Measurements from ENCODE around the gene PCDHGA1.

Gene PCDHGA1

DNA sequence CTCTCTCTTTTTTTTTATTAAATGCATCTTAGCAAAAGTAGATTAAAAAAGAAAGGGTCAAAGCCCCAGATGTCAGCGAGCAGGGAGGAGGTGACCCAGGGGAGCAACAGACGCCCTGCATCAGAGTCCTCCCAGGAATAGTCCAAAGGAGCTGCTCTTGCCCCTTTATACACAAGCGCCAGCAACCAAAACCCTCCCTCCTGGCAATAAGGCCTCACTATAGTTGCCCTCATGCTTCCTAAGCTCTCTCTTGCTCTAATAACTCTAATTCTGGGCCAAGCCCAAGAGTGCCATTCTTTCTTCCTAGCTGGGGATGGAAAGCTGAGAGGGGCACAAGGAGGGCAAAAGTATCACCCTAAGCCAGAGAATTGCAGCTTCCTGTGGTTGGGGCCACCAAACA is 184.8 kb downstream of the PCDHGA1 start:
- Mint-ChIP-seq H3K4me3 (no peak overlapping the region), H3K4me1 (ENCODE audit: low read depth) (peaks cover 23% of the 10 kb centered on the region), H3K36me3 (ENCODE audit: low read depth) (peaks cover 54% of the 10 kb centered on the region), H3K27ac (peak overlapping the region; percentile 46), H3K9me3 (no peaks in the 10 kb centered on the region), H3K27me3 (ENCODE audit: low read depth) (no peaks in the 10 kb centered on the region)
- no peak for DNase-seq (ENCODE audit: low spot score)

DNA sequence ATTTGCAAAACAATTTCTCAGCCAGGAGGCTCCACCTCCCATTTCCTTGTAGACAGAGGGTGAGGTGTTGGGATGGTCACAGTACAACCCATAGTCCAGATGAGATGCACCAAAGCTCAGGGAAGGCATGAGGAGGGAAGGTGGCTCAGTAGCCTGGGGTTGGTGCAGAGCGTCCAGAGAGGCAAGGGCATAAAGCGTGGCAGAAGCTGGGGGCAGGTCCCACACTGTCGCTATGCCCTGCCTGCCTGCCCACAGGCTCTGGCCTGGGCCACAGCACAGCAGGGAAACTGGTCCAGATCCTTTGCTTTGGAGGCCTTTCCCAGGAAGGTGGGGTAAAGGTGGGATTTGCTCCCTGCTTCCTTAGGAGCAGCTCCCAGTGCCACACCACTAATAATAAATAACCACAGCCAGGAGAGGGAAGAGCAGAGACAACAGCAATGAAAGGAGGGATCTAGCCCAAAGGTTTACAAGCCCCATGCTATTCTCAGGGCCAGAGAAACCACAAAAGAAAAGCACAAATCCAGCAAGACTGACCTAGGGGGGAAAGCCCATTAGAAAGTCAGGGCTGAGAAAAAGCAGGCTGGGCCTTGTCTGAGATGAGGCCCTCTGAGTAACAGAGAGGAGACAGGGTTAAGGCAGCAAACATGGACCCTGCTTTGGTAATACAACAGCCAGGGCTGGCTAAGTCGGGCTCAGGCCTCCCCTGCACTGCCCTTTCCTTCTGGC is 185.8 kb downstream of the PCDHGA1 start:
- Mint-ChIP-seq H3K27ac (peak overlapping the region; percentile 23), H3K9me3 (no peaks in the 10 kb centered on the region), H3K27me3 (ENCODE audit: low read depth) (no peaks in the 10 kb centered on the region), H3K4me1 (ENCODE audit: low read depth) (peaks cover 23% of the 10 kb centered on the region), H3K36me3 (ENCODE audit: low read depth) (peaks cover 60% of the 10 kb centered on the region), H3K4me3 (no peak overlapping the region)
- DNase-seq (ENCODE audit: low spot score) = no peak

DNA sequence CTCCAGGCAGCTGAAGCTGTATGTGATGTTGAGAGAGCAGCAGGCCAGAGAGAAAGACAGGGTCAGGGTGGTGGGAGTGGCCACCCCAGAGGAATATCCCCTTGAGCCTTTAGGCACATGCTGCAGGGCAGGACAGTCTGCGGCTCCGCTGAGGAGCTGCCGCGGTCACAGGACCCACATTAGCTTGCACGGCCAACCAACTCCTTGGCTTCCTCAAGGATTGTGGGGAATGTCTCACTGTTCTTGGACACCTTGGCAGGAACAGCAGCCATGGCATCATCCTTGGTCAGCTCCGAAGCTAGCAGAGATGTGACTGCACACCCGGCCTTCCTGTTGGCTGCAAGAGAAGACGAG is 186.3 kb downstream of the PCDHGA1 start:
- Mint-ChIP-seq H3K36me3 (ENCODE audit: low read depth) (peaks cover 60% of the 10 kb centered on the region), H3K27me3 (ENCODE audit: low read depth) (no peaks in the 10 kb centered on the region), H3K4me3 (no peak overlapping the region), H3K9me3 (no peaks in the 10 kb centered on the region), H3K4me1 (ENCODE audit: low read depth) (peaks cover 27% of the 10 kb centered on the region), H3K27ac (no peak overlapping the region)
- DNase-seq (ENCODE audit: low spot score) = no peak

DNA sequence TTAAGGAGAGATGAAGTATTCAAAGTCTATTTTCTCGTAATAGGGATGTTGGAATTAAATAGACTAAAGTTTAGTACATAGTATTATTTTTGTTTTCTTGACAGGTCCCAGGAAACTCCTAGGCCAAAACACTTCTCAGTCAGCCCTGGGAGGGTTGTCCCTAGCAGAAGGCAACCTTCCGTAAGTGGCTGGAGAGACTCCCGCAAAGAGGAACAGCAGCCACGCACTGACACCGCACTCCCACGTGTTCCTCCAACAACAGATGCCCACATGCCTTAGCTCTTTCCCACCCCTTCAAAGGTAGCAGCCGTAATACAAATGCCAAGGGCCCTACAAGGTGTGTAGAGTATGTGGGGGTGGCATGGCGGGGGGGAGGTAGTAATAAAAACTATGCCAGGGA is 187.0 kb downstream of the PCDHGA1 start:
- no peak overlapping the region for H3K4me3 Mint-ChIP-seq
- no peak overlapping the region for H3K27ac Mint-ChIP-seq
- no peaks in the 10 kb centered on the region for H3K27me3 Mint-ChIP-seq (ENCODE audit: low read depth)
- no peaks in the 10 kb centered on the region for H3K9me3 Mint-ChIP-seq
- peaks cover 63% of the 10 kb centered on the region for H3K36me3 Mint-ChIP-seq (ENCODE audit: low read depth)
- DNase-seq (ENCODE audit: low spot score) = no peak
- peaks cover 31% of the 10 kb centered on the region for H3K4me1 Mint-ChIP-seq (ENCODE audit: low read depth)

DNA sequence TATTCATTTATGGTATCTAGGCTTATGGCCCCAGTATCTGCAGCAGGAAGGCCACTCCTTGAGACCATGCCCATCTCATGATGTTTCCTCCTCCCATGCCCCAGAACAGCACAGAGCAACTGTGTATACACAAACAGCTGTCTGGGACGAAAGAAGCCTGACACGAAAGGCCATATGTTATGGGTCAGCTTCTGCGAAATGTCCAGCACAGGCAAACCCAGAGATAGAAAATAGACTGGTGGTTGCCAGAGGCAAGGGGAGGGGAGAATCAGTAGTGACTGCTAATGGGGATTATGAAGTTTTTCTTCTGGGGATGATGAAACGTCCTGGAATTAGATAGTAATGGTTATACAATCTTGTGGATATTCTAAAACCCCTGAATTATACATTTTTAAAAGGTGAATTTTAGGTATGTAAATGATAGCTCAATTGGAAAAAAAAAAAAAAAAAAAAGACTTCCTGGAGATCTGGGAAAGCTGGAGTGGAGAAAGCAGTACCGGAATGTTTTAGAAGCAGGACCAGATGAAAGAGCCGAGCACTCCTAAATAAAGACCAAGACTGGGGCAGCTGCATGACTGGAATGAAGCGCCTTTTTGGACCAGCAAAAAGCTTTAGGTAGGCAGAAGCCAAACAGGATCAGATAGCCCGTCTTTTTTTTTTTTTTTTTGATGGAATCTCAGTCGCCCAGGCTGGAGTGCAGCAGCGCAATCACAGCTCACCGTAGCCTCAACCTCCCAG is 187.7 kb downstream of the PCDHGA1 start:
- no peaks in the 10 kb centered on the region for H3K9me3 Mint-ChIP-seq
- H3K27ac Mint-ChIP-seq = no peak overlapping the region
- H3K27me3 Mint-ChIP-seq (ENCODE audit: low read depth) = no peaks in the 10 kb centered on the region
- H3K36me3 Mint-ChIP-seq (ENCODE audit: low read depth) = peaks cover 66% of the 10 kb centered on the region
- H3K4me3 Mint-ChIP-seq = no peak overlapping the region
- no peak for DNase-seq (ENCODE audit: low spot score)
- peaks cover 28% of the 10 kb centered on the region for H3K4me1 Mint-ChIP-seq (ENCODE audit: low read depth)

DNA sequence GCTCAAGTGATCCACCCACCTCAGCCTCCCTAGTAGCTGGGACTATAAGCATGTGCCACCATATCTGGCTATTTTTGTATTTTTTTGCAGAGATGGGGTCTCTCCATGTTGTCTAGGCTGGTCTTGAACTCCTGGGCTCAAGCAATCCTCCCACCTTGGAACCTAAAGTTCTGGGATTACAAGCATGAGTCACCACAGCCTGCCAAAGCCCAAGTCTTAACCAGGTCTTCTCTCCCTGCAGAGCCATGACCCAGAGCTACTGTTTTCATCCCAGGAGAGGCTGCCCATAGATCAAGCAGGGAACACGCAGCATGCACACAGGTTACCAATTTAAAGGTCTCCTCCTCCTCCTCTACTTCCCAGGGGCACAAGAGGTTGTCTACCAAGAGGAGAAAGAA is 188.3 kb downstream of the PCDHGA1 start:
- peaks cover 25% of the 10 kb centered on the region for H3K4me1 Mint-ChIP-seq (ENCODE audit: low read depth)
- H3K9me3 Mint-ChIP-seq = no peaks in the 10 kb centered on the region
- no peak overlapping the region for H3K27ac Mint-ChIP-seq
- H3K27me3 Mint-ChIP-seq (ENCODE audit: low read depth) = no peaks in the 10 kb centered on the region
- H3K4me3 Mint-ChIP-seq = no peak overlapping the region
- DNase-seq (ENCODE audit: low spot score) = no peak
- H3K36me3 Mint-ChIP-seq (ENCODE audit: low read depth) = peaks cover 68% of the 10 kb centered on the region

DNA sequence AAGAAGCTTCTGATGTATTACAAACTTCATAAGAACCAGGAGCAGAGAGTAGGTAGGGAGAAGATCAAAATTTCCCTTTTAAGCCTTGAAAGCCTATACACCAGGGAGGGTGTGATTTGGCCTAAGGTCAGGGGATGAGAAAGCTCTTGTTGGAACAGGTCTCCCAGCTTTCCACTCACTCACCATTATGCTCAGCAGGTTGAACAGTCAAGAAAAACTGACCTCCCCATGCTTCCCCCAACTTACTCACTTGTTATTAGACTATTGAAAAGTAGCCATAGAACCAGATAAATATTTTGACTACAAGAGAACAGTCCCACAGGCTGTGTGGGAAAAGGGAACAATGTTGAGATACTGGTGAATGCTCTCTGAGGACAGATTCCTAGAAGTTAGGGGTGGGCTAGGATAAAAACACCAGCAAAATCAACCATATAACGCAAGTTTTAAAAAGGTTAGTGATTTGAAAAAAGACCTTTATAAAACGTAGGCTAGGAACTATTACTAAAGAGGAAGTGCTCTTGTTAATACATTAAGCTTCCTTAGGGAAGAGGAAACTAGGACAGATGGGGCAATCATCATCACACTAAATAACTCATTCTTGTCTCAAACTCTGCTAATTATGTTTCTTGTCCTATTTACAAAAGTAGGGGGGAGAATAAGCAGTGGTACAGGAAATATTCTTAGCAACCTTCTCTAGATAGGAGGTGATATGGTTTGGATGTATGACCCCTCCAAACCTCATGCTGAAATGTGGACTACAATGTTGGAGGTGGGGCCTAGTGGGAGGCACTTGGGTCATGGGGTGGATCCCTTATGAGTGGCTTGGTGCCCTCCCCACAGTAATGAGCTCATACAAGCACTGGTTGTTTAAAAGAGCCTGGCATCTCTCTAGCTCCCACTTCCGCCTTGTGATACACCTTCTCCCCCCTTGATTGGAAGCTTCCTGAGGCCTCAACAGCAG is 189.6 kb downstream of the PCDHGA1 start:
- no peaks in the 10 kb centered on the region for H3K9me3 Mint-ChIP-seq
- H3K27me3 Mint-ChIP-seq (ENCODE audit: low read depth) = no peaks in the 10 kb centered on the region
- peaks cover 16% of the 10 kb centered on the region for H3K4me1 Mint-ChIP-seq (ENCODE audit: low read depth)
- no peak overlapping the region for H3K27ac Mint-ChIP-seq
- no peak overlapping the region for H3K4me3 Mint-ChIP-seq
- no peak for DNase-seq (ENCODE audit: low spot score)
- H3K36me3 Mint-ChIP-seq (ENCODE audit: low read depth) = peaks cover 74% of the 10 kb centered on the region

DNA sequence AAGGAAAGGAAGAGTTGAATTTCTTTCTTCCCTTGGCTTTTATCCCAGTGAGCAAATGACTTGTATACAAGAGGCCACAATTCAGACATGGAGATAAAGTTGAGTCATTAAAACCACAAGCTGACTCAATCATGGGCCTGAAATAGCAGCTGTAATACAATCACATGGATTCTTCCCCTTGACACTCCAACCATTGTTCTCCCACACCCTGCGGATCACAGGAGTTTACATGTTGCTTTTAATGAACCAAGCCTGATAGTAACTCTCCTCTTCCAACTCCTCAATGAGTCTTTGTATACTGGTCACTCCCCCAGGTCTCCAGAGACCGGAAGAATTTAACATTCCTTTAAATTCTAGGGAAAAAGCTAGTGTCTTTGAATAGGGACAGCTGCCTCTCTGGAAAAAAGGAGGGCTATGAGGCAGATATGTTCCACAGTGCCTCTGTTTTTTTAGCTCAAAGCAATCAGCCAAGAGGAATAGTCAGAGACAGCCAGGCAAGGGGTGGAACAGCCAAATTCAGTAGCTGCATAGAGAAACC is 191.0 kb downstream of the PCDHGA1 start:
- Mint-ChIP-seq H3K27ac (no peak overlapping the region), H3K4me1 (ENCODE audit: low read depth) (peaks cover 13% of the 10 kb centered on the region), H3K9me3 (no peaks in the 10 kb centered on the region), H3K4me3 (no peak overlapping the region), H3K27me3 (ENCODE audit: low read depth) (no peaks in the 10 kb centered on the region), H3K36me3 (ENCODE audit: low read depth) (peaks cover 75% of the 10 kb centered on the region)
- DNase-seq (ENCODE audit: low spot score) = no peak

DNA sequence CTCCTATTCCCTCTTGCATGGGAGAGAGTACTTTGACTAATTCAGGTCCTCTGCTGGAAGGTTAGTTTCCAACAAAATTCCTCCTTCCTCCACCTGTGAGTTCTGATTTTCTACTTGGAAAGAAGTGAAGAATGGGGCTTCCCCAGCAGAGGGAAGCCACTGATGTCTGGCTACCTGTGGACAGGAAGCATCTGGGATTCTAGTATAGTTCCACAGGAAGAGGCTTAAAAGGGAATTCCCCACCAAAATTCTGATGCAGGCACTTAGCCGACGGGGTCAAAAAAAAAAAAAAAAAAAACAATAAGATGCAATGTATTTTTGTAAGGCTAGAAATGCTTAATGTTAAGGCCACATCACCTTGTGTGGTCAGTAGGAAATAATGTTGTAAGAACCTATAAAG is 192.0 kb downstream of the PCDHGA1 start:
- Mint-ChIP-seq H3K4me3 (no peak overlapping the region), H3K9me3 (no peaks in the 10 kb centered on the region), H3K36me3 (ENCODE audit: low read depth) (peaks cover 71% of the 10 kb centered on the region), H3K27ac (no peak overlapping the region), H3K4me1 (ENCODE audit: low read depth) (peaks cover 13% of the 10 kb centered on the region), H3K27me3 (ENCODE audit: low read depth) (no peaks in the 10 kb centered on the region)
- DNase-seq (ENCODE audit: low spot score) = no peak

DNA sequence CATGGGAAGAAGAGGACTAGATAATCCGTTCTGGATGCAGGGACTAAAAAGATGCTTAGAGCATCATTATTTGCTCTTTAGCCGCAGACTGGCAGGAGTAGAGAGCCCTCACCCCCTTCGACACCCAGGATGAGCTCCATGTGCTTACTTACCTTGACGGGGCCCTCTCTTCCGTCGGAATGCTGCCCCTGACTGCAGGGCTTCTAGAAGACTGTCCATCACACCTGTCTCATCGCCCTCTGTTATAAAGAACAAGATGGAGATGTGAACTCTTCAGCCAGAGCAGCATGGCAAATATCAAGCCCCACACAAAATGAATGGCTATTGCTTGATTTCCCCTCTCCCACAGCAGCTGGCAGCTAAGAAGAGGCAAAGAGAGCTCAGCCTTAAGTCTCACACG is 193.7 kb downstream of the PCDHGA1 start:
- Mint-ChIP-seq H3K4me1 (ENCODE audit: low read depth) (peaks cover 13% of the 10 kb centered on the region), H3K4me3 (no peak overlapping the region), H3K27me3 (ENCODE audit: low read depth) (no peaks in the 10 kb centered on the region), H3K9me3 (no peaks in the 10 kb centered on the region), H3K27ac (no peak overlapping the region), H3K36me3 (ENCODE audit: low read depth) (peaks cover 71% of the 10 kb centered on the region)
- no peak for DNase-seq (ENCODE audit: low spot score)

DNA sequence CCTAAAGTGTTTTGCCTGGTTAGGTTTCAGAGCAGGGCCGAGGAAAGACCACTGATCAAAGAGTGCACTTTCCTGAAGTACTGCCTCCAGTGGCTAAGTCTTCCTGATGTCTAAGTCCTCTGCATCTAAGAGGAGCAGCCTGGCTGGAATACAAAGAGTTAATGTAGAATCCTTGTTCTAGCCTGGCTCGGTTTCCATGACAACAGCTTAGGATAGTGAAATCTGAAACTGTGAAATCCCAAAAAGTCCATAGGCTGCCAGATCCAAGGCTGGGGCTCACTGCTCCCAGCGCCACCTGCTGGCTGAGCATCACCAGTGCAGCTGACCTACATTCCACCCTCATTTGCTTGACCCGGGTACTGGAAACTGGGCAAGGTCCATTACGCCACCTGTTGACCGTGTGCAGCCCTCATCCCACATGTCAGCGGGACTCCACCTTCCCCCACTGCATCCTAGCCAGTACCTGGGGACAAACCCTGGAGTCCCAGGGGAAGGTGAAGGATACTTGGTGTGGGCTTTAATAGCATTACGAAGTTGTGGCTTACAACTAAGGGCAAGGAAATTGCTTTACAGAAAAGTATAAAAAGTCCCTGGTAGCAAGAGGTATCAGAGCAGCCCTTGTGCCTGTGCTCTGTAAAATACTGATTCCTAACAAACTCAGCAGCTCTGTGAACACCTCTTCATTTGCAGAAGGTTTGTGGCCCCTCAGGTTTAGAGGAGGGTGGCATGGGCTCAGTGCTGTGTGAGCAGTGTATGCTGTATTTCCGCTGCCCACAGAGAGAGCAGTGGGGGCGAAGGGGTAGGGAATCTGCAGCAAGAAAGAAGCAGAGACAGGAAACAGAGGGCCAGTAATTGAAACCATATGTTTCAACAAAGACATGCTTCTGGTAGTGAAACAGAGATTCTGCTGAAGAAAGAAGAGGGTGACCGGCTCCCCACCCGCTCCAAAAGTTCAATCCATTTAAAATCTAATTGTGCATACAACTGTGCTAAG is 194.6 kb downstream of the PCDHGA1 start:
- H3K9me3 Mint-ChIP-seq = no peaks in the 10 kb centered on the region
- H3K36me3 Mint-ChIP-seq (ENCODE audit: low read depth) = peaks cover 65% of the 10 kb centered on the region
- peaks cover 13% of the 10 kb centered on the region for H3K4me1 Mint-ChIP-seq (ENCODE audit: low read depth)
- DNase-seq (ENCODE audit: low spot score) = peak; percentile 38
- no peaks in the 10 kb centered on the region for H3K27me3 Mint-ChIP-seq (ENCODE audit: low read depth)
- no peak overlapping the region for H3K4me3 Mint-ChIP-seq
- H3K27ac Mint-ChIP-seq = no peak overlapping the region

DNA sequence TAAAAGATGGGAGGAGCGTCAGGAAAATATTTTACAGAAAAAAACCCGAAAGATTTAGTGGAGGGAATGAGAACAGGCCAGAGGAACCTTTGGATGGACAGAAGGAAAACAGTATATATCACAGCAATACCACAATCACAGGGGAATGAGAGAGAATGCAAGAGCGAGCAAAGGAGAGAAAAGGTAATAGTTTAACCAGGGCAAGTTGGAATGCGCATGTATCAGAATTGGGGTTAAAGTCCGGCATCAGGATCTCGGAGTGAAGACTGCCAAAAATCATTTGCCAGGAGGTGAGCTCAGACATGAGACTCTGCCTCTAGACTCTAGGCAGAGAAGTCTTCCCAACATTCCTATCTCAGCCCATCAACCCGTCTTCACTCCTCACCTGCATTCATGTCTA is 195.3 kb downstream of the PCDHGA1 start:
- Mint-ChIP-seq H3K4me1 (ENCODE audit: low read depth) (peaks cover 13% of the 10 kb centered on the region), H3K9me3 (no peaks in the 10 kb centered on the region), H3K27ac (no peak overlapping the region), H3K27me3 (ENCODE audit: low read depth) (no peaks in the 10 kb centered on the region), H3K4me3 (no peak overlapping the region), H3K36me3 (ENCODE audit: low read depth) (peaks cover 57% of the 10 kb centered on the region)
- no peak for DNase-seq (ENCODE audit: low spot score)

DNA sequence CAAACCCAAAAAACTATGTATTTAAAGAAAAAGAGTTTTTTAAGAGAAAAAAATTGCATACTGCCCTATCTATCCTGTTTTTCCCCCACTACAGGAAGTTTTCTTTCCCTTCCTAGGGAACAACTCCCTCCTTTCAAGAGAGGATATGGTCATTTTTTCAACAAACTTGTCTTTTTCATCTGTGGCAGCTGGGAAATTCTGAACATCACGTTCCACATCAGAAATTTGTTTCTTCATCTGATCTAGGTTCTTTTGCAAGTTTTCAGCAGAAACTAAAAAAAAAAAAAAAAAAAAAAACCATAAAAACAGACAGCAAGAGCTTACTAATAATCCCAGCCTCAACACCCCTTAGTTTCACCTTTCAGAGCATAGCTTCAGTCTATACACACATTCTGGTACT is 197.1 kb downstream of the PCDHGA1 start:
- Mint-ChIP-seq H3K4me1 (ENCODE audit: low read depth) (peaks cover 3% of the 10 kb centered on the region), H3K36me3 (ENCODE audit: low read depth) (peaks cover 52% of the 10 kb centered on the region), H3K27me3 (ENCODE audit: low read depth) (no peaks in the 10 kb centered on the region), H3K9me3 (no peaks in the 10 kb centered on the region), H3K27ac (no peak overlapping the region), H3K4me3 (no peak overlapping the region)
- DNase-seq (ENCODE audit: low spot score) = no peak
